Ovary (tissue), 9 donors: Measurements from ENCODE around the gene MPHOSPH6. TPM values are rescaled to one million over a fixed set of nuclear protein-coding genes. Genes with fewer than 3 reads are reported as not detected.

Source experiments
- DNase-seq, 5 donors: peaks; one replicate each; pipeline ENCODE4 v3.0.0-alpha.2; 2019 to 2020
- H3K27ac ChIP-seq, 2 donors: fragments of 200-600 bp; one replicate each; pipeline versions ENCODE4 v1.5.1 to v1.8.0; 2019 to 2022
- H3K27me3 ChIP-seq: fragments of 200-600 bp; one replicate; pipeline ENCODE4 v1.8.0; 2022
- H3K36me3 ChIP-seq: fragments of 200-600 bp; sonication (generic); one replicate; pipeline ENCODE4 v1.5.1; 2019
- H3K4me1 ChIP-seq: one replicate; pipeline ENCODE4 v1.8.1; 2013; ENCODE audit warnings: mild to moderate bottlenecking, moderate library complexity; ENCODE audit not compliant: insufficient read depth
- H3K4me3 ChIP-seq: fragments of 200-600 bp; sonication (generic); one replicate; pipeline ENCODE4 v1.5.1; 2017
- H3K9me3 ChIP-seq, 2 donors: fragments of 200-600 bp in 1 of 2; sonication (generic) in 1 of 2; one replicate each; pipeline versions ENCODE4 v1.5.1 to v1.8.1; 2013 to 2019; ENCODE audit warnings: mild to moderate bottlenecking in 1 of 2, moderate library complexity in 1 of 2
- CTCF ChIP-seq, 3 donors: fragments of 450-650 bp in 2 of 3; fragments of 200-600 bp in 1 of 3; IDR thresholded peaks; one replicate each; pipeline versions ENCODE4 v1.5.1 to v1.8.0; 2016 to 2022; ENCODE audit warnings: antibody characterized with exemption in 3 of 3, mild to moderate bottlenecking in 1 of 3
- EP300 ChIP-seq: sonication (generic); formaldehyde crosslinking; IDR thresholded peaks from one replicate; pipeline ENCODE4 v1.6.1; 2017; ENCODE audit warnings: antibody characterized with exemption
- POLR2A ChIP-seq: fragments of 450-650 bp; IDR thresholded peaks from one replicate; pipeline ENCODE4 v1.6.1; 2017; ENCODE audit warnings: antibody characterized with exemption, mild to moderate bottlenecking, moderate library complexity
- WGBS, 3 donors: extraction: QIAGEN DNeasy Blood & Tissue Kit in 1 of 3; methylation state at CpG; one replicate each; pipeline versions ENCODE4 v1.1.5 to v1.1.7; 2013 to 2017; 5-methylcytosine and 5-hydroxymethylcytosine counted together
- intact Hi-C, 4 donors: fragments of 100-400 bp; cut with DNase I; formaldehyde crosslinking; loops; one replicate each; pipeline versions ENCODE4 v1.11.0 to v1.15.1; 2022 to 2023
- polyA plus RNA-seq, 2 donors: library from polyadenylated mRNA; stranded (reverse); fragments of 200-250 nt in 1 of 2; fragments of 350-450 nt in 1 of 2; fragmentation: Illumina TruSeq in 1 of 2; extraction: RNeasy Lipid Tissue Mini Kit (QIAGEN cat#74804) in 1 of 2; gene quantifications; one replicate each; pipeline ENCODE4 v1.2.3, GENCODE V29; 2013 to 2014
- total RNA-seq, 7 donors: library from RNA; depleted of rRNA in 2 of 7; stranded (reverse); fragments of >200 nt in 2 of 7; fragmentation: NEBNext Ultra II Directional in 3 of 7; extraction: Animal tissue kit (Norgen Biotek cat#: 25700) in 3 of 7; gene quantifications; one replicate each; pipeline versions ENCODE4 v1.1.0 to v1.2.4, GENCODE V29; 2016 to 2023
- donor health status: DM: no; HTN: no; CAD: no; lungs with moderate emphysema.
- donor health status: DM: no; HTN: no; CAD: no.
- donor health status: Bipolar disorder and iron deficiency.
- donor health status: DM: yes; HTN: yes; CAD: no.
- donor health status: DM: no; HTN: no; CAD: no.
- donor health status: DM: yes; HTN: yes; CAD: no.

MPHOSPH6 gene
- total and polyA plus RNA-seq, 9 donors: 7.1 to 41.3 (median 14.4) TPM

DNA sequence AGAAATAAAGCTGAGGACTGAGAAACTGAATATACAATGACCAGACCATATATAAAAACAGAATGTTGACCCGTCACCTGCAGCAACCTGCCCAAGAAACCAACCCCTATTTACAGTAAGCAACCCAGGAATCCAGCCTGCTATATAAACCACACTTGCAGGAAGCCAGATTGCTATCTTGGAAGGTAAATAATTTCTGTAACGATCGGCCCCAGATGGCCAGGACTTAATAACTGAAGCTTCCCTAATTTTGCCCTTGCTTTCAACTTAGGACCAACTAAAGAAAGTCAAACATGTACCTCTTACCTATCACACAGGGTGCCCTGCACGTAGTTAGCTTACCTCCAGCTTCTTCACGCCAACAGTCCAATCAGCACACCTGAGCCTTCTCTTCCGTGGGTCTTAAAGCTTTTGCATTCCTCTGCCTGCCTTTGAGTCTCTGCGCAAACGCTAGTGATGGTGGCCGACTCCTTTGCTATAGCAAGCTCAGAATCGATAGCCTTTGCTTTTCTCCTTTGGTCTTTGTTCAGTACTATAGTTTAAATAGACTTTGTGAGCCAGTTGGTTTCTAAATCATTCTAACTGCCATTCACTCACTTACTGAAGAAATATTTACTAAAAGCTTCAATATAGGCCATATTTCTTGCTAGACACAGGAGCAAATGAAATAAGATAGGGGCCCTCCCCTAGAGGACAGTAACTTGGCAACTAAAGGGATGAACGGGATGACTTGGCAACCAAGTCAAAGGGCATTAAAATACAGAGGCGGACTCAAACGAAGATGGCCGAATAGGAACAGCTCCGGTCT lies 31.3 kb downstream of the MPHOSPH6 start:
- intact Hi-C loops: no loop called here
- Histone ChIP-seq H3K27ac (no peak overlapping the region), H3K9me3 (no peaks in the 10 kb centered on the region), H3K36me3 (no peaks in the 10 kb centered on the region), H3K4me1 (no peaks in the 10 kb centered on the region), H3K27me3 (no peaks in the 10 kb centered on the region), H3K4me3 (no peak overlapping the region)
- no peak for TF ChIP-seq CTCF (IDR thresholded peaks at IDR 0.05)
- no peak for TF ChIP-seq POLR2A
- no peak for TF ChIP-seq EP300
- DNase-seq: no peak
- 89 to 92% (median 92%) methylated on average over 15 of the region's 15 CpGs for WGBS, 3 donors

DNA sequence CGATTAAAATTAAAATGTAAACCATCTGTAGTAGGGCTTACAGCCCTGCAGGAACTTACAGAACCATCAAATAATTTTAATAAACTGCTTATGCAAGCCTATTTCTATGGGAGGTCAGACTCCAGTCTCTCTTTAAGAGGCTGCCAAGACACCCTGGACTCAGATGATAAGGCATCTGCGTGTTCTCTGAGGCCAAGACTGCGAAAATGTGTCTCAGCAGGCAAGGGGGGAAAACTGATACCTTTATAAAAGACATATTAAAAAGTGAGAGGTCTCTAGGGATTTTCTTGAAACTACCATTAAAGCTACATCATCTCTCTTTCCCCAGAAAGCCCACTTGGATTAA lies 32.2 kb downstream of the MPHOSPH6 start:
- H3K4me1 ChIP-seq: no peaks in the 10 kb centered on the region
- no peaks in the 10 kb centered on the region for H3K9me3 ChIP-seq
- H3K27ac ChIP-seq: no peak overlapping the region
- intact Hi-C loops: no loop called here
- DNase-seq: no peak
- H3K36me3 ChIP-seq: no peaks in the 10 kb centered on the region
- H3K27me3 ChIP-seq: no peaks in the 10 kb centered on the region
- H3K4me3 ChIP-seq: no peak overlapping the region
- WGBS, 3 donors: 18 to 29% (median 27%) methylated on average over 3 of the region's 3 CpGs
- TF ChIP-seq POLR2A: no peak
- TF ChIP-seq CTCF (IDR thresholded peaks at IDR 0.05): no peak
- TF ChIP-seq EP300: no peak

- H3K4me1 ChIP-seq: no peaks in the 10 kb centered on the region
- no peak overlapping the region for H3K27ac ChIP-seq
- no peak overlapping the region for H3K4me3 ChIP-seq
- H3K36me3 ChIP-seq: no peaks in the 10 kb centered on the region
- no peak for DNase-seq
- TF ChIP-seq POLR2A (no peak), CTCF (IDR thresholded peaks at IDR 0.05) (no peak), EP300 (no peak)
- H3K9me3 ChIP-seq: no peaks in the 10 kb centered on the region
- intact Hi-C loops: no loop called here
- H3K27me3 ChIP-seq: no peaks in the 10 kb centered on the region
- 62 to 78% (median 66%) methylated on average over 9 of the region's 9 CpGs for WGBS, 3 donors
Observed at GRCh38 chr16:82136956-82137821, 32.8 kb downstream of the MPHOSPH6 start.

- DNase-seq: no peak
- no peak for TF ChIP-seq POLR2A
- TF ChIP-seq EP300: no peak
- no peak for TF ChIP-seq CTCF (IDR thresholded peaks at IDR 0.05)
- no peaks in the 10 kb centered on the region for H3K27me3 ChIP-seq
- H3K27ac ChIP-seq: no peak overlapping the region
- no peaks in the 10 kb centered on the region for H3K4me1 ChIP-seq
- H3K4me3 ChIP-seq: no peak overlapping the region
- intact Hi-C loops: no loop called here
- WGBS, 3 donors: 67 to 79% (median 71%) methylated on average over 8 of the region's 8 CpGs
- H3K9me3 ChIP-seq: no peaks in the 10 kb centered on the region
- H3K36me3 ChIP-seq: no peaks in the 10 kb centered on the region
Observed at GRCh38 chr16:82135844-82136243, 34.2 kb downstream of the MPHOSPH6 start.
